Naive thymus-derived CD4-positive, alpha-beta T cell (primary cell): Measurements from ENCODE around the gene EPHX1. TPM values are rescaled to one million over a fixed set of nuclear protein-coding genes. Genes with fewer than 3 reads are reported as not detected.

ENCODE experiments used
- ATAC-seq: fragments of 150-1000 bp; cut with Tn5 transposase; 2 replicates; pipeline ENCODE4 v1.10.0; 2021; ENCODE audit warnings: mild to moderate bottlenecking, moderate library complexity
- CTCF ChIA-PET: fragments of 350-600 bp; sonication (Branson Sonifier 250); formaldehyde crosslinking; loops from one replicate; lab custom pipeline; 2021; ENCODE audit warnings: antibody characterized with exemption; lab: Charles Lee
- POLR2A ChIA-PET: fragments of 350-600 bp; sonication (Branson Sonifier 250); formaldehyde crosslinking; loops from one replicate; lab custom pipeline; 2021; ENCODE audit warnings: antibody characterized with exemption, inconsistent platforms; lab: Charles Lee
- DNase-seq, 9 donors: peaks; one replicate each; pipeline versions ENCODE4 v3.0.0 to v3.0.0-alpha.2; 2020 to 2022; ENCODE audit warnings: mixed read lengths in 1 of 9
- H3K27ac ChIP-seq: one replicate; pipeline ENCODE4 v1.7.0; 2013; ENCODE audit warnings: mild to moderate bottlenecking, low read depth, low read length, moderate library complexity
- H3K27me3 ChIP-seq, 2 donors: one replicate each; pipeline ENCODE4 v1.7.0; 2013; ENCODE audit warnings: low read length in 2 of 2, mild to moderate bottlenecking in 2 of 2, moderate library complexity in 2 of 2; ENCODE audit not compliant: control insufficient read depth in 2 of 2, insufficient read depth in 2 of 2
- H3K36me3 ChIP-seq, 3 experiments: 1 replicate in 2 of 3; 2 replicates in 1 of 3; pipeline ENCODE4 v1.7.0; 2013; ENCODE audit warnings: low read length in 3 of 3, mild to moderate bottlenecking in 3 of 3, moderate library complexity in 1 of 3; ENCODE audit not compliant: insufficient read depth in 3 of 3, control insufficient read depth in 2 of 3
- H3K4me1 ChIP-seq, 2 donors: one replicate each; pipeline ENCODE4 v1.7.0; 2013; ENCODE audit warnings: low read length in 2 of 2, mild to moderate bottlenecking in 2 of 2, moderate library complexity in 1 of 2; ENCODE audit not compliant: control insufficient read depth in 2 of 2, insufficient read depth in 2 of 2
- H3K4me3 ChIP-seq: 2 replicates; pipeline ENCODE4 v1.7.0; 2013; ENCODE audit warnings: mild to moderate bottlenecking, low read length
- H3K9me3 ChIP-seq, 3 experiments: 1 replicate in 2 of 3; 2 replicates in 1 of 3; pipeline ENCODE4 v1.7.0; 2013; ENCODE audit warnings: low read length in 3 of 3; ENCODE audit not compliant: control insufficient read depth in 2 of 3
- H3K27ac Mint-ChIP-seq, 9 donors: one replicate each; pipeline ENCODE4 v1.8.0; 2020 to 2022; ENCODE audit warnings: mixed read lengths in 9 of 9, mild to moderate bottlenecking in 8 of 9, moderate library complexity in 5 of 9, inconsistent platforms in 2 of 9
- H3K27me3 Mint-ChIP-seq, 5 donors: one replicate each; pipeline ENCODE4 v1.8.0; 2021 to 2022; ENCODE audit warnings: mixed read lengths in 5 of 5, mild to moderate bottlenecking in 1 of 5
- H3K36me3 Mint-ChIP-seq, 5 donors: one replicate each; pipeline ENCODE4 v1.8.0; 2020 to 2022; ENCODE audit warnings: mixed read lengths in 5 of 5, mild to moderate bottlenecking in 3 of 5, inconsistent platforms in 1 of 5
- H3K4me1 Mint-ChIP-seq, 7 donors: one replicate each; pipeline ENCODE4 v1.8.0; 2020 to 2022; ENCODE audit warnings: mixed read lengths in 7 of 7, mild to moderate bottlenecking in 3 of 7, inconsistent platforms in 1 of 7
- H3K4me3 Mint-ChIP-seq, 10 donors: one replicate each; pipeline ENCODE4 v1.8.0; 2020 to 2022; ENCODE audit warnings: mild to moderate bottlenecking in 10 of 10, mixed read lengths in 10 of 10, moderate library complexity in 6 of 10, inconsistent platforms in 2 of 10
- H3K9me3 Mint-ChIP-seq, 11 donors: one replicate each; pipeline ENCODE4 v1.8.0; 2020 to 2022; ENCODE audit warnings: mixed read lengths in 11 of 11, mild to moderate bottlenecking in 4 of 11, inconsistent platforms in 1 of 11, moderate library complexity in 1 of 11
- intact Hi-C, 2 donors: fragments of 100-400 bp; cut with micrococcal nuclease; formaldehyde crosslinking; loops; one replicate each; pipeline ENCODE4 v1.15.1; 2023
- polyA plus RNA-seq, 2 donors: library from polyadenylated mRNA; unstranded; fragments of 300-500 nt; fragmentation: Illumina TruSeq; gene quantifications; one replicate each; pipeline ENCODE4 v1.2.3, GENCODE V29; 2021
- total RNA-seq, 6 experiments: library from RNA in 5 of 6; stranded (reverse) in 5 of 6; gene quantifications; 1 replicate in 5 of 6; 2 replicates in 1 of 6; pipeline ENCODE4 v1.2.3 and lab custom pipeline; 2021 to 2026

The EPHX1 gene
- total and polyA plus RNA-seq, 7 experiments from 2014 or later = 0.66 to 3.2 (median 2.0) TPM

DNA sequence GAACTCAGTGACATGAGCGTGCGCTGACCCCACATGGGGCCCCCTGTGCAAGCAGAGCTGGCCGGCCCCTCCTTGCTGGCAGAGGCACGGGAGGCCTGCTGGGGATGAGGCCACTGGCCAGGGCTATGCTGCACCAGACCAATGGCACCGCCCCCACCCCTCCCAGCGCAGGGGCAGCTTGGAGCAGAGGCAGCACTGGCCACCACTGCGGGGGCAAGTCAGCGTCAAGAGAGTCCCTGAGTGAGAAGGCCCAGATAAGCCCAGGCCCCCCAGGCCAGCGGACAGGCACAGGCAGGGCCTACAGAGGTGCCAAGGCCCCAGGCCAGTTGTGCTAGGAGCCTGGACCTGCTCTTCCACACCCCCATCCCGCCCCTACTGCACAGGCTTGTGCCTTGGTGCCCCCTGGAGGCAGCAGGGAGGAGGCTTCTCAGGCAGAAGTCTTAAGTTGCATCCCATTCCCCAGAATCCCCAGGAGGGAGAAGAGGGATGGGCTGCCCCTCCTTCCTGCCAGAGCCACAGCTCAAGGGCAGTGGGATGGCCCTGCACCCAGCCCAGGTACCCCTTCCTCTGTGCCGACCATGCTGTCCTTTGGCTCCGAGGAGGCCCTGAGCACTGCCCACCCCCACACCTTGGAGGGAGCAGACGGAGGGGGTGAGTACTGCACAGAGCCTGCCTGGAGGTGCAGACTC lies 35.8 kb downstream of the EPHX1 start:
- Histone ChIP-seq H3K4me3 (no peak overlapping the region), H3K27me3 (no peaks in the 10 kb centered on the region), H3K9me3 (no peaks in the 10 kb centered on the region), H3K4me1 (peaks cover 37 to 38% of the 10 kb centered on the region in 2 donors), H3K36me3 (peaks cover 9 to 53% (median 17%) of the 10 kb centered on the region in 3 experiments), H3K27ac (no peak overlapping the region)
- H3K4me3 Mint-ChIP-seq = no peak overlapping the region
- CTCF ChIA-PET = interaction anchor here (0.6 kb wide), 1 partner anchor 527 kb away, joined by 3 read pairs; no protein-coding TSS in a partner anchor
- POLR2A ChIA-PET = interaction anchor here (0.7 to 8.4 kb wide), 5 partner anchors 34 to 182 kb away, joined by 3 to 60 read pairs (median 7); partner anchors contain the start of genes PYCR2 and TMEM63A
- peaks cover 0 to 2% (median 0%) of the 10 kb centered on the region in 11 donors for H3K9me3 Mint-ChIP-seq
- intact Hi-C loops = loop anchor here (1.0 to 5.0 kb wide), 5 partner anchors 68 to 371 kb away; partner anchors contain the start of gene SRP9 (in 2 of the 2)
- no peaks in the 10 kb centered on the region for H3K27me3 Mint-ChIP-seq
- ATAC-seq (peak; percentile 36), DNase-seq (peak in 4 of 9 donors; percentile 35 to 55 (median 46))
- peaks cover 19 to 50% (median 43%) of the 10 kb centered on the region in 7 donors for H3K4me1 Mint-ChIP-seq
- H3K36me3 Mint-ChIP-seq = peaks cover 0 to 22% (median 10%) of the 10 kb centered on the region in 5 donors
- H3K27ac Mint-ChIP-seq = peak overlapping the region in 6 of 9 donors; percentile 12 to 98 (median 36)

DNA sequence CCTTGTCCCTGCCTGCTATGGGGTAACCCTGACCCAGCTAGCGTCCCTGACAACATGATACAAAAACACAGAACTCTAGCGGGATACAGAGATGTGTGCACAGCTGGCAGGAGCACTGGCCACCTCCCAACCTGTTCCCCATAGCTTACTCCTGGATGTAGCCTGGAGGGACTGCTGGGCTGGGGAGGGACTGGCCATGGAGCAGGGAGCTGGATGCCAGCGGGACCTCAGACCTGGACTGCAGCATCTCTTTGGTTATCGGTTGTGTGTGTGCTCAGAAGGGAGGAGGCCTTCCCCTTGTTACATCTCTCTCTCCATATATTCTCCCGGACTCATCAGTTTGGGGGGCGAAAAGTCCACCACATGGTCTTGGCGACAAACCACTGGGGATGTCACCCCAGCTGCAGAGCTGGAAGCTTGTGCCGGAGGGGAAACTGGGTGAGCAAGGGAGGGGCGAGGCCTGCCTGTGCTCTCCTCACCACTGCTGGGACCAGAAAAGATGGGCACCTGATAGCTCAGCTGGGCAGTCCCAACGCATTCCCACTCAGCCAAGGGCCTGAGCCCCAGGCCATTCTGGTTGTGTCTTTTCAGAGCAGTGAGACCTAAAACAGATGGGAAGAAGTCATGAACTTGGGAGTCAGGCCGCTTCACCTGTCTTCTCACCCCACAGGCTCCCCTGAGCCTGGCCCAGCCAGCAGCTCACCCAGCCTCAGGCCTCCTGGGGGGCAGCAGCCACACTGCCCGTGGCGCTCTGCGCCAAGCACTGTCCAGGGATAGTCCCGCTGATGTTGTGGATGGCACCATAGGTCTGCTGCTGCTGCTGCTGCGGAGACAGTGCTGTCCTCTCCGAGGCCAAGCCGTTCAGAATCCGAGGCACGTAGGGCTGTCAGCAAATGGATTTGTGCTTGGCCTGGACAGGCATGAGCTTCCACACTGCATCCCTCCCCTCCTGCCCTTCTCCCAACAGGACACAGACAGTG lies 36.7 kb downstream of the EPHX1 start:
- Mint-ChIP-seq H3K9me3 (peaks cover 0 to 4% (median 0%) of the 10 kb centered on the region in 11 donors), H3K36me3 (peaks cover under 1 to 26% (median 12%) of the 10 kb centered on the region in 5 donors), H3K27me3 (no peaks in the 10 kb centered on the region), H3K27ac (peak overlapping the region in 7 of 9 donors; percentile 76 to 98 (median 90)), H3K4me1 (peaks cover 23 to 51% (median 40%) of the 10 kb centered on the region in 7 donors), H3K4me3 (peak overlapping the region in 1 of 10 donors; percentile 26)
- Histone ChIP-seq H3K27me3 (no peaks in the 10 kb centered on the region), H3K9me3 (no peaks in the 10 kb centered on the region), H3K4me1 (peaks cover 36 to 38% of the 10 kb centered on the region in 2 donors), H3K27ac (no peak overlapping the region), H3K4me3 (no peak overlapping the region), H3K36me3 (peaks cover 9 to 62% (median 17%) of the 10 kb centered on the region in 3 experiments)
- ChIA-PET POLR2A (interaction anchor here (0.7 to 8.4 kb wide), 5 partner anchors 33 to 183 kb away, joined by 3 to 60 read pairs (median 7); partner anchors contain the start of genes PYCR2 and TMEM63A), CTCF (interaction anchor here (0.5 to 1.2 kb wide), 2 partner anchors 24 to 64 kb away, joined by 3 read pairs; no protein-coding TSS in a partner anchor)
- intact Hi-C loops = loop anchor here (1.0 to 5.0 kb wide), 4 partner anchors 69 to 369 kb away; partner anchors contain the start of gene SRP9 (in 2 of the 2)
- ATAC-seq = no peak
- DNase-seq = no peak

DNA sequence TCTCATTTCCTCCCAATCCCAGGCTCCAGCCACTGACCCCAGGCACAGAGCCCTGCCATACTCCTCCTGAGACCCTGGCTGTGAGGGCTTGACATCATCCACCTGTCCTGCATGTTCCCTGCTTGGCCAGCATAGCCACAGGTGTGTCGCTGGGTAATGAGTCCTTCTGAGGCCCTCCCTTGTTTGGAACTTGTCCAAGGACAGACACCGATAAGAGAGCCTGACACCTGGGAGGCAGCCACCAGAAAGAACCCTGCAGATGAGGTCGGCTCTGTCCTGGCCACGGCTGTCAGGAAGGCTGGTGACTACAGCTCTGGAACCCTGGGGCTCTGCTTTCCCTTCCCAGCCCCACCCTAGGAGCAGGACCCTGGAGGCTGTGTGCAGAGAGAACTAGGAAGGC lies 37.7 kb downstream of the EPHX1 start:
- Mint-ChIP-seq H3K9me3 (peaks cover 0 to 2% (median 0%) of the 10 kb centered on the region in 11 donors), H3K27me3 (no peaks in the 10 kb centered on the region), H3K4me1 (peaks cover 27 to 61% (median 47%) of the 10 kb centered on the region in 7 donors), H3K4me3 (peak overlapping the region in 3 of 10 donors; percentile 66 to 78 (median 77)), H3K27ac (peak overlapping the region in 8 of 9 donors; percentile 76 to 98 (median 91)), H3K36me3 (peaks cover 4 to 35% (median 16%) of the 10 kb centered on the region in 5 donors)
- no peak for DNase-seq
- Histone ChIP-seq H3K27me3 (no peaks in the 10 kb centered on the region), H3K4me3 (no peak overlapping the region), H3K4me1 (peaks cover 31 to 47% of the 10 kb centered on the region in 2 donors), H3K27ac (peak overlapping the region; percentile 63), H3K9me3 (no peaks in the 10 kb centered on the region), H3K36me3 (peaks cover 12 to 72% (median 17%) of the 10 kb centered on the region in 3 experiments)
- intact Hi-C loops = loop anchor here (1.0 to 5.0 kb wide), 6 partner anchors 19 to 370 kb away; partner anchors contain the start of gene SRP9 (in 2 of the 2)
- CTCF ChIA-PET = interaction anchor here (0.5 to 1.2 kb wide), 3 partner anchors 23 to 63 kb away, joined by 3 to 4 read pairs (median 3); no protein-coding TSS in a partner anchor
- POLR2A ChIA-PET = interaction anchor here (0.8 to 3.8 kb wide), 4 partner anchors 34 to 151 kb away, joined by 4 to 21 read pairs (median 13); partner anchors contain the start of genes PYCR2, SRP9 and TMEM63A
- ATAC-seq = no peak

DNA sequence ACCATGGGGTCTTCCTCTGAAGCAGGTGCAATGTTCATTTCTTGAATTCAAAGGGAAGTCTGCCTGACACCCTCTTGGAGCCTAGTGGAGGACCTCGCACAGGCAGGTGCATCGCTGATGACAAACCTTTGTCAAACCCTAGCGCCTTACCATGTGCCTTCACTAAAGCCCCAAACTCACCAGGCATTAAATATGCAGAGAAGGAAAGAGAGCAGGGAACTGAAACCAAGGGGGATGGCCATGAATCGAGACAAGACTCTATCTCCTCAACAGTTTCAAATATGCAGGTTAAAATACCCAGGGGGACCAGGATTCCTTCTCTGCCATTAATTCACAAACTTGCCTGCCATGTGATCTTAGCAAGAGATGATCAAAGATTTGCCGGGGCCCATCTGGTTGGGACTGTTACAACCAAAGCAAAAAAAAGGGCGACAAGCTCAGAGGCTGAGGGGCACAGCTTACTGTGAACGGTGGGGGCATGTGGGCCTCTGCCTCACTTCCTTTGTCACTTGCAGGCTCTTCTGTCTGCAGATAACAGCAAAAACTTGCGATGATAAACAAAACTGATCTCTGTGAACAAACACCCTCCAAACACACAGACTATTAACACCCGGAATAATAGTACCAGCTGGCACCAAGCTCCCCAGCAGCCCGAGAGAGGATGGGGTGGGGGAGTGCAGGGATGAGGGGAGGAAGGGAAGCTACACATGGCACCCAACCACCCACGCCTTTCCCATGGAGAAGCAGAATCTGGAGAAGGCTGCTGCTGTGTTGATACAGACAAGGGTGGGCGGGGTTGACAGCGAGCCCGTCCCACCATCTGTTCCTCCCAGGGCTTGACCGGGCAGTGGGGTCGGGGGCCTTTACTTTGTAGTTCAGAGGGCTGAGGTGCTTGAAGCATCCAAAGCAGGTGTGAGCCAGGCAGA lies 38.4 kb downstream of the EPHX1 start:
- ChIA-PET POLR2A (interaction anchor here (0.6 to 3.8 kb wide), 10 partner anchors 11 to 150 kb away, joined by 3 to 21 read pairs (median 4); partner anchors contain the start of genes PYCR2, SRP9 and TMEM63A), CTCF (interaction anchor here (1.0 kb wide), 1 partner anchor 29 kb away, joined by 4 read pairs; no protein-coding TSS in a partner anchor)
- peaks cover 17 to 79% (median 18%) of the 10 kb centered on the region in 3 experiments for H3K36me3 ChIP-seq
- H3K27me3 Mint-ChIP-seq = no peaks in the 10 kb centered on the region
- peak overlapping the region; percentile 7 to 98 (median 92) for H3K27ac Mint-ChIP-seq
- H3K4me1 ChIP-seq = peaks cover 31 to 49% of the 10 kb centered on the region in 2 donors
- peaks cover 27 to 60% (median 48%) of the 10 kb centered on the region in 7 donors for H3K4me1 Mint-ChIP-seq
- intact Hi-C loops = loop anchor here (1.0 to 5.0 kb wide), 6 partner anchors 19 to 371 kb away; partner anchors contain the start of gene SRP9 (in 2 of the 2)
- peak overlapping the region in 9 of 10 donors; percentile 32 to 78 (median 66) for H3K4me3 Mint-ChIP-seq
- H3K9me3 Mint-ChIP-seq = peaks cover 0 to 2% (median 0%) of the 10 kb centered on the region in 11 donors
- peak in 7 of 9 donors; percentile 21 to 57 (median 42) for DNase-seq
- peaks cover 4 to 40% (median 16%) of the 10 kb centered on the region in 5 donors for H3K36me3 Mint-ChIP-seq
- H3K9me3 ChIP-seq = no peaks in the 10 kb centered on the region
- ATAC-seq = peak; percentile 70
- H3K27me3 ChIP-seq = no peaks in the 10 kb centered on the region
- H3K27ac ChIP-seq = peak overlapping the region; percentile 63
- H3K4me3 ChIP-seq = no peak overlapping the region

DNA sequence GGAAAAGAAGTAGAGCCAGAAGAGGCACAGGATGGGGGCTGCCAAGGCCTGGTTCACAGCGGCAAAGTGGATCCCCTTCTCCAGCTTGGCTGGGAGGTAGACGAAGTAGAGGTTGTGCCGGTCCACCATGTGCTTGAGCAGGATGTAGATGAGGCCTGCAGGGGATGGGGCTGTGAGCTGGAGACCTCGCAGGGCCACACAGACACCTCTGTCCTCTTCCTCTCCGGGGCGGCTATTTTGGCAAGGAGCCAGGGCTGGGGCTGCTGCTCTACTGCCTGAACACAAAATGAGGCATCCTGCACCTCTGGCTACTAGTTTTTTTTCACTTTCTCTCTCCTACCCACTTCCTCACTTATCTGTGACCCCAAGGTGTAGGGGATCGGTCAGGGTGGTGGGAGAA lies 40.0 kb downstream of the EPHX1 start:
- peak; percentile 28 for ATAC-seq
- peaks cover 31 to 49% of the 10 kb centered on the region in 2 donors for H3K4me1 ChIP-seq
- peaks cover 0 to 2% (median 0%) of the 10 kb centered on the region in 11 donors for H3K9me3 Mint-ChIP-seq
- H3K4me3 Mint-ChIP-seq = peak overlapping the region in 9 of 10 donors; percentile 5 to 78 (median 51)
- H3K9me3 ChIP-seq = no peaks in the 10 kb centered on the region
- no peaks in the 10 kb centered on the region for H3K27me3 Mint-ChIP-seq
- ChIA-PET CTCF (interaction anchor here (1.0 to 1.4 kb wide), 2 partner anchors 61 to 72 kb away, joined by 3 to 5 read pairs; partner anchors contain the start of gene SRP9), POLR2A (interaction anchor here (1.4 to 3.8 kb wide), 4 partner anchors 24 to 150 kb away, joined by 4 to 21 read pairs (median 12); partner anchors contain the start of genes SRP9 and TMEM63A)
- H3K27ac ChIP-seq = peak overlapping the region; percentile 63
- DNase-seq = peak in 2 of 9 donors; percentile 28 to 35
- no peak overlapping the region for H3K4me3 ChIP-seq
- peak overlapping the region in 8 of 9 donors; percentile 84 to 98 (median 91) for H3K27ac Mint-ChIP-seq
- intact Hi-C loops = loop anchor here (2.0 to 5.0 kb wide), 5 partner anchors 17 to 373 kb away; partner anchors contain the start of gene SRP9 (in 2 of the 2)
- no peaks in the 10 kb centered on the region for H3K27me3 ChIP-seq
- H3K36me3 ChIP-seq = peaks cover 26 to 95% (median 29%) of the 10 kb centered on the region in 3 experiments
- peaks cover 14 to 55% (median 26%) of the 10 kb centered on the region in 5 donors for H3K36me3 Mint-ChIP-seq
- H3K4me1 Mint-ChIP-seq = peaks cover 24 to 71% (median 52%) of the 10 kb centered on the region in 7 donors
